MM.1S (cell line): Measurements from ENCODE around the gene NKX2-3.

ENCODE experiments used
- EZH2phosphoT487 ChIP-seq: fragments of 300-600 bp; sonication (generic); IDR thresholded peaks from 2 replicates; pipeline ENCODE4 v1.6.1; 2018; ENCODE audit warnings: antibody characterized with exemption, low read length
- TF ChIP-seq, protein P1 (sequence below): fragments of 300-600 bp; sonication (generic); IDR thresholded peaks from 2 replicates; pipeline ENCODE4 v1.5.1; 2016; ENCODE audit warnings: antibody characterized with exemption, low read length, mixed read lengths

DNA sequence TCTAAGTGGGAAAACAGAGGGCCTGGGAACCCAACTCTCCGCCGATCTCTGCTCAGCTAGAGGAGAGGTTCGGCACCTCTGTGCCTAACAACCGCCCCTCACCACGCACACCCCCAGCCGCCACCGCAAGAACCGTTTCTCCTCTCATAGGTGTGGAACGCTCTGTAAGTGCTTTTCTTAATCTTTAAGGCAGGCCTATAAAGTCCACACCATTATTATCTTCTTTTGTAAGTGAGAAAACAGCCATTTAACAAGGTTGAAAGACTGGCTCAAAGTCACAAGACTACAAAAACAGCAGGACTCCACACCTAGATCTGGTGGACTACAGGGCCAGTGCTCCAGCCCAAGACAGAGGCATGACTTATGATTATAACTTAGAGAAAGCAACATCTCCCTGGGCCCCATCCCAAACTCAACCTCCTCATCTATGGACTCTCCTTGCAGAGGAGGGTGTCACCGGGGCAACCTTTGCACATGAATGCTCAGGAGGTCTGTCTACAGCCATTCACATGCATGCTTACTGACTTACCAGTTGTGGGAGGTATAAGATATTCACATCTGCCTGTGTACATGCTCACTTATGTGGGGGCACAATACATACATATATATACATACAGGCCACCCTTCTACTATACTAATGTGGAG is 7.9 kb upstream of the NKX2-3 start:
- TF ChIP-seq, protein P1, sequence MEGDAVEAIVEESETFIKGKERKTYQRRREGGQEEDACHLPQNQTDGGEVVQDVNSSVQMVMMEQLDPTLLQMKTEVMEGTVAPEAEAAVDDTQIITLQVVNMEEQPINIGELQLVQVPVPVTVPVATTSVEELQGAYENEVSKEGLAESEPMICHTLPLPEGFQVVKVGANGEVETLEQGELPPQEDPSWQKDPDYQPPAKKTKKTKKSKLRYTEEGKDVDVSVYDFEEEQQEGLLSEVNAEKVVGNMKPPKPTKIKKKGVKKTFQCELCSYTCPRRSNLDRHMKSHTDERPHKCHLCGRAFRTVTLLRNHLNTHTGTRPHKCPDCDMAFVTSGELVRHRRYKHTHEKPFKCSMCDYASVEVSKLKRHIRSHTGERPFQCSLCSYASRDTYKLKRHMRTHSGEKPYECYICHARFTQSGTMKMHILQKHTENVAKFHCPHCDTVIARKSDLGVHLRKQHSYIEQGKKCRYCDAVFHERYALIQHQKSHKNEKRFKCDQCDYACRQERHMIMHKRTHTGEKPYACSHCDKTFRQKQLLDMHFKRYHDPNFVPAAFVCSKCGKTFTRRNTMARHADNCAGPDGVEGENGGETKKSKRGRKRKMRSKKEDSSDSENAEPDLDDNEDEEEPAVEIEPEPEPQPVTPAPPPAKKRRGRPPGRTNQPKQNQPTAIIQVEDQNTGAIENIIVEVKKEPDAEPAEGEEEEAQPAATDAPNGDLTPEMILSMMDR = no peak
- no peak for TF ChIP-seq EZH2phosphoT487
